Brain microvascular endothelial cell (primary cell): ENCODE measurements around the gene MIEF1.

Experiments
- DNase-seq: peaks from one replicate; pipeline ENCODE4 v3.0.0-alpha.2; 2020
- H3K27ac ChIP-seq: fragments of 250-450 bp; sonication (Bioruptor Pico); 2 replicates; pipeline ENCODE4 v1.5.1; 2020; ENCODE audit warnings: mild to moderate bottlenecking, moderate library complexity
- H3K27me3 ChIP-seq: fragments of 250-450 bp; sonication (Bioruptor Pico); replicated peaks from 2 replicates; pipeline ENCODE4 v1.5.1; 2020; ENCODE audit warnings: mild to moderate bottlenecking
- H3K36me3 ChIP-seq: fragments of 250-450 bp; sonication (Bioruptor Pico); replicated peaks from 2 replicates; pipeline ENCODE4 v1.5.1; 2020; ENCODE audit warnings: mild to moderate bottlenecking
- H3K4me3 ChIP-seq: 2 replicates; pipeline ENCODE4 v1.5.1; 2011; ENCODE audit warnings: low read depth, mild to moderate bottlenecking, control low read depth, low read length, moderate library complexity
- CTCF ChIP-seq: IDR thresholded peaks from 2 replicates; pipeline ENCODE4 v1.5.1; 2011; ENCODE audit warnings: low read depth, mild to moderate bottlenecking, moderate library complexity, low read length, control low read depth, inconsistent platforms; ENCODE audit errors: missing control alignments
- in situ Hi-C: cut with HindIII; loops from 2 replicates; pipeline ENCODE4 v1.10.0; 2017; ENCODE audit warnings: low sequenced_read_pairs, low pct_ligation_motif_present

Gene MIEF1

GRCh38 chr22:39535831-39536449 is 33.9 kb downstream of the MIEF1 start:
- Histone ChIP-seq H3K4me3 (no peak overlapping the region), H3K36me3 (no peaks in the 10 kb centered on the region), H3K27me3 (no peaks in the 10 kb centered on the region), H3K27ac (no peak overlapping the region)
- in situ Hi-C loops, result no loop called here
- no peak for TF ChIP-seq CTCF
- no peak for DNase-seq

- H3K4me3 ChIP-seq, result no peak overlapping the region
- DNase-seq, result no peak
- TF ChIP-seq CTCF, result no peak
- peaks cover 1% of the 10 kb centered on the region for H3K27me3 ChIP-seq
- in situ Hi-C loops, result no loop called here
- no peak overlapping the region for H3K27ac ChIP-seq
- no peaks in the 10 kb centered on the region for H3K36me3 ChIP-seq
These were observed 34.6 kb downstream of the MIEF1 start for GRCh38 chr22:39536711-39537110.

- TF ChIP-seq CTCF, result no peak
- Histone ChIP-seq H3K27me3 (peaks cover 1% of the 10 kb centered on the region), H3K4me3 (no peak overlapping the region), H3K36me3 (no peaks in the 10 kb centered on the region), H3K27ac (no peak overlapping the region)
- in situ Hi-C loops, result no loop called here
- DNase-seq, result no peak
These were observed 35.9 kb downstream of the MIEF1 start for GRCh38 chr22:39537975-39538374.

GRCh38 chr22:39543095-39543494 is 41.0 kb downstream of the MIEF1 start:
- in situ Hi-C loops, result no loop called here
- H3K27me3 ChIP-seq, result peaks cover 5% of the 10 kb centered on the region
- TF ChIP-seq CTCF, result peak; percentile 76
- DNase-seq, result no peak
- no peak overlapping the region for H3K4me3 ChIP-seq
- H3K27ac ChIP-seq, result no peak overlapping the region
- H3K36me3 ChIP-seq, result no peaks in the 10 kb centered on the region

GRCh38 chr22:39545386-39546365 is 43.6 kb downstream of the MIEF1 start:
- no peaks in the 10 kb centered on the region for H3K36me3 ChIP-seq
- peaks cover 14% of the 10 kb centered on the region for H3K27me3 ChIP-seq
- no peak for TF ChIP-seq CTCF
- no peak for DNase-seq
- no peak overlapping the region for H3K27ac ChIP-seq
- H3K4me3 ChIP-seq, result no peak overlapping the region
- in situ Hi-C loops, result no loop called here
